Hematopoietic multipotent progenitor cell (in vitro differentiated cells): Measurements from ENCODE around the gene PCNX2. TPM values are rescaled to one million over a fixed set of nuclear protein-coding genes. Genes with fewer than 3 reads are reported as not detected.
A peak's percentile ranks its signal among the peaks of the same experiment; 100 is the strongest.

Experiments used
- DNase-seq, 3 donors: peaks; one replicate each; pipeline ENCODE4 v3.0.0-alpha.2; 2011 to 2015; ENCODE audit warnings: low read depth in 2 of 3, low spot score in 2 of 3
- total RNA-seq: library from RNA; depleted of rRNA; stranded (reverse); fragments of >200 nt; gene quantifications from one replicate; pipeline ENCODE4 v1.2.3, GENCODE V29; 2012

PCNX2 gene
- total RNA-seq, 1 donor: 28.8 TPM

DNA sequence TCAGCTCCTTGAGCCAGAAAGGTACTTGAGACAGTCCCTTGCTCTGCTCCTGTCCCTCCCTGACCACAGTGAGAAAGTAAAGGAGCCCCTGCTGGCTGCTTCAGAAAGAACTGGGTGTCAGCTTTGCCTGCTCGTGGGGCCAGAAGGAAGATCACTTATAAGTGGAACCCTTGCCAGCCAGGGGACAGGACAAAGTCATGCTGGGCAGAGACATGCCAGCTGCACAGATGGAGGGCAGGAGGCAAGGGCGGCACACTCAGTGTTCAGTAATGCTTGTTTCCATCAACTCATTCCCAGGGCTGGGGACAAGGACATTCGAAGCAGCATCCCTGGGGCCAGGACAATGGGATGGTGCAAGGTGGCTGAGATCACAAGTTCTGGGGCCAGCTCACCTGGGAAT lies 303.3 kb downstream of the PCNX2 start:
- DNase-seq: no peak

- no peak for DNase-seq
Observed at GRCh38 chr1:232991238-232991637, 304.3 kb downstream of the PCNX2 start.

GRCh38 chr1:232990176-232991128 lies 305.1 kb downstream of the PCNX2 start:
- DNase-seq: no peak

DNA sequence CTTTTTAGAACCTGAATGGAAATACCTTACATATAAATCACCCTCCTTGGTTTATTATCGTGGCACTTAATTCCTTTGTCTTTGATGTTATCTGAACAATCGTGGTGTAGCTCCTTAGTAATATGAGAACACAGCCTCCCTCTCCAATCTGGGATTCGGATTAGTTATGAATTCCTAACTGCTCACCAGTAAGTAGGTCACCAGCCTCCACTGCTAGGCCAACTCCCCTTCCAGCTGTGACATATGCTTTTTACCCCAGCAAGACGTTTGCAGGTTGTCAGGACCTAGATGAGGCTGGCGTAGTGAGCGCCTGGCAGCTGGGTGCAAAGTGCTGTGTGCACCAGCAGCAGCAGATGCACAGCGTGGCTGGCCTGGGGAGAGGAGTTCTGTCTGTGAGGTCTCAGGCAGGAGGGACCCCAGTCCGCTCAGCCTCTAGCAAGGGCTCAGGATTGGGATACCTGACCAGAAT lies 306.9 kb downstream of the PCNX2 start:
- DNase-seq: no peak

GRCh38 chr1:232987774-232988140 lies 307.8 kb downstream of the PCNX2 start:
- no peak for DNase-seq

- no peak for DNase-seq
Observed at GRCh38 chr1:232987046-232987773, 308.3 kb downstream of the PCNX2 start.

- DNase-seq: no peak
Observed at GRCh38 chr1:232986527-232986922, 309.0 kb downstream of the PCNX2 start.

GRCh38 chr1:232985882-232986526 lies 309.5 kb downstream of the PCNX2 start:
- DNase-seq: no peak

DNA sequence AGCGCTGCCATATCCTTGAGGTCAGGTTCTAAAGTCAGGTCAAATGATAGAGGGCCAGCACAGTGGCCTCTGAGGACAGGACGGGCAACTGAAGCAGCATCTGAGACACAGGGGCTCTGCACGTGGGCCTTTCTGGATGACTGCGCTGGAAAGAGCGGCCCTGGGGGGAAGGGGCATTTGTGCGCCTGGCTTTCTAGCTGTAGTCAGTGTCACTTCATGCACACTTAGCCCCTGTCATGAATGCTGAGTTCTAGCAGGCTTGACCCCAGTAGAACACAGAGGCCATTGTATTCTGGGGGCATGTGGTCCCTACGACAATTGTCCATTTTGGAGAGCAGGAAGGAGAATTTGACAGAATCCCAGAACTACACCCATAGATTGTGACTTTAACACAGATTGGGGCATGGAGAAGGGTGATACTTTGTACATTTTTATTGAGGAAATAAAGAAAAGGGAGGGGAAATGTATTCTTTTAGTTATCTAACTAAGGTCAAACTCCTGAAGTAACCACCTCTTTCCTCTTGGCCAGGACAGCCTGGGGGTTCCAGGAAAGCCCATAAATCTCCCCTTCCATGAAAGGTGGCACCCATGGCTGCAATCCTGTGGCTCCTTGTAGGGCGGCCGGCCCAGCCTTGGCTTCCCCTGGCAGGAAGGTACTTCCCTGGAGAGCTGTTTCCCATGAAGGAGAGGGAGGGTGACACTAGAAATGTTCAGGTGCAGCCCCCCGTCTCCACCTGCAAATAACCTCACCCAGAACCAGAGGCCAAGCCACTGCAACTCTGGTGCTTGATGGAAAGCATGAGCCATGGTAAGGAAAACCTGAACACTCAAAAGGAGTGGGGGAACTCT lies 310.7 kb downstream of the PCNX2 start:
- DNase-seq: no peak

GRCh38 chr1:232983817-232984567 lies 311.5 kb downstream of the PCNX2 start:
- DNase-seq: no peak

DNA sequence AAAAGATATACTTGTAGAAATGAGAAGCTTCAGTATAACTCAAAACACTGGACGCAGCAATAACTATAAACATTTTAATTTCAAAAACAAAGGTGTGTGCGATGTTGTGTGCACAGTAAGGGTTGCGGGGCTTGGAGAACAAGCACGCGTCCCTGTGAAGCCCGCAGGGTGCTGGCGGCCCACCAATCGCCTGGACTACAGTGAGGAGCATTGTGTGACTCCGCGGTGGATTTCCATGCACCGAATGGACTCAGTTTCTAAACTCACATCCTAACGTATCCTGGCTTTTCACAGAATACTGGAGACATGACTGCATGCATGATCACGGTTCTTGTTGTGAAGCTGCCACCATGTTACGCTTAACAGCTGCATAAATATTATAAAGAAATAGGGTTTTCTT lies 312.1 kb downstream of the PCNX2 start:
- DNase-seq: no peak

DNA sequence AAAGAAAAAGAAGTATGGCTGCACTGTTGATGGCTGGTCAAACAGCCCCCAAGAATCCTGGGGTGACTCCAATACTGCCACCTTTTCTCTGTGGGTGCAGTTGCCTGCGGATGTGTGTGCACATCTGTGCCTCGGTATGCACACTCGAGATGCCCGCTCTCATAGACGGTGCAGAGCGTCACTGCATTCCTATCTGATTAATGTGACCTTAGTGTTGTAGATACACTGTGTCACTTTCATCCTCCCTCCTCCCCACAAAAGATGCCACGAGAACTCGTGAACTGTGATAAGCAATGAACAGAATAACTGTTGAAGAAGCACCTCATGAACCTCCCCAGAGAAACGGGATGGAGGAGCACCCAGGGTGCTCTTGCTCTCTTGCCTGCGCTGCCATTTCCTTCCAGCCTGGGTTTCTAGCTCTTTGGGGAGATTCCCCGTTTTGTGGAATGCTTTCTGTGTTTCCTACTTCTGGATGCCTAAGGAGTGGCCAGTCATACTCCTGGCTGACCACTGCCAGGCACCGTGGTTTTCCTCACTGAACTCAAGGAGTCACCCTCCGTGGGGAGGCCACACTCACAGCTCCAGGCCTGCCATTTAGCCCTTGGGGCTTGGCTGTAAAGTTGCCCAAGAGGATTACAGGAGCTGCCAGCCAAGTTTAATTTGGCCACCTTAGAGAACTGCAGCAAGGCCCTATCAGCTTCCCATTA lies 313.1 kb downstream of the PCNX2 start:
- no peak for DNase-seq

DNA sequence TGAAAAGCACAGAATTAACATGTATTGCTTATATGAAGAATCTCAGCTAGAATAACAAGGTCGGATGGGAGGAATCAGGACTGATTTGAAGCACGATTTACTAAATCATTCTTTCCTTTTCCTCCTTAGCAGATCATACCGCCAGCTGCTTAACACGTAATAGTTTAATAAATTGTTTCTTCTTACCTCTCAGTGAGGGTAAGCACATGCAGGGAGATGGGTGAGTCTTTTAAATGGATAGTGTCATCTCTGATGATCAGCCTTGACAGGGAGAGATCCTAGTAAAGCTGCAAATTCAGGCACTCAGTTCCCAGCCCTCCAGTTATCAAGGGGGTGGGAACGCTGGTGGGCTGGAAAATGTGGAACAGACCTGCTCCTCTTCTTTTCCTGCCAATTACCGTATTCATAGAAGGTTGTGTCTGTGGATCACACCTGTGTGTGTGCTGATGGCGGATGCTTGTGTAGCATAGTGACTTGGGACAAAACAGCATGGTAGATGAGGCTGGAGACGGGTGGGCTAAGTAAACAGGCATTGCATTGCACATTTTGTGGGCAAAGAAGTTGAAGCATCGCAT lies 314.5 kb downstream of the PCNX2 start:
- no peak for DNase-seq

DNA sequence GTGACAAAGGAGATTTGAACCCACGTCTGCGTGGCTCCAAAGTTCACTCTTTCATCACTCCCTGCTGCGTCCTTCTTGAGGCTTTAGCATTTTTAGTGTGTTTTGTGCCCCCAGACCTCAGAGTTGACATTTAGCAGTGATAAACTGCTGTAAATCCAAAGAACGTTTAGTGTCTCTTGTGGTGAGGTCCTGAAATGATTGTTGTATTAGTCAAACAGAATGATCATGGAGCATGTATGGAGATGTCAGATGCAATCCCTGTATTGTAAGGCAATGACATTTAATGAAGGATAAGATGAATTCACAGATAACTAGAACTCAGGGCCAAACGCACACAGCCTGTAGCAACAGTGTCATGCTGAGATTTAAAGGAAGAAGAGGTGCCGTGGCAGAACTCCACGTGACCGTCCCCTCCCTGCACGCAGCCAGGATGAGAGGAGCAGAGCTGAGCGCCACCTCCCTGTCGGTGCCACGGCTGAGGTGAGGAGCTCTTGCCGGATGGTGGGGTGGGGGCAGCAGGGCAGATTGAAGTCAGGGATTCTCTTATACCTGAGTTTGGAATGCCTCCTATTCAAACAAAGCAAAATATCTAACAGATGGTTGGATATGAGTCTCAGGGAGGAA lies 315.1 kb downstream of the PCNX2 start:
- no peak for DNase-seq

DNA sequence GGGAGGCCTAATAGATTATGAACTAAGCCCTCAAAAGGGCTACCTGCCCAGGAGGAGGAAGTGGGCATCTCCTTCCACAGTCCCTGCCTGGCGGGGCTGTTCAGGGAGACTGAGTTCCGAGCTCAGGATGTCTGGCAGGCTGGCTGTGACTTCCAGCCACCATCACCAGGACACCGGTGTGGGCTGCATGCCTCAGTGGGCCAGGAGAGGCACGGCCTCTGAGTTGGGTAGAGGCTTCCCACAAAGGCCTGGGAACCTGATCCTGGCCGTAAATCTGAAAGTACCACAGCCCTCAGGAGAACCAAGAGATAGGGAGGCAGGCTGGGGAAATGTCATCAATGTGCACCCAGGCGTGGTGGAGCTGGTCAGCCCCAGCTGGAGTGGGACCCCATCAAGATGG lies 316.0 kb downstream of the PCNX2 start:
- no peak for DNase-seq

DNA sequence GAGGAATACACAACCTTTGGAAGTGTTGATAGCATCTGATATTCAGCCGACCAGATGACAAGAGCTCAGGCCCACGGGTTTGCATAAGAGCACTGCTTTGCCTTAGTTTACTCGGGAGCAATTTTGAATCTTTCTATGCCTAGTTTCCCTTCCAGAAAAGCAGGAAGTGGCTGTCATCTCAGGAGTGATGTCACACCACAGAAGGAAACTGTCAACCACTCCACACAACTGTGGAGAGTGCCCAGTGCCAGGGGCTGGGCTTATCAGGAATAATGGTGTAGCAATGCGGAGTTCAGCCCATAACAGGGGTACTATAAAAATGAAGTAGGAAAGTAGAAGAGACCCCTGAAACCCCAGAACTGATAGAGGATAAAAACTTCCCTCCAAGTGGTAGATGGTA lies 316.7 kb downstream of the PCNX2 start:
- no peak for DNase-seq

DNA sequence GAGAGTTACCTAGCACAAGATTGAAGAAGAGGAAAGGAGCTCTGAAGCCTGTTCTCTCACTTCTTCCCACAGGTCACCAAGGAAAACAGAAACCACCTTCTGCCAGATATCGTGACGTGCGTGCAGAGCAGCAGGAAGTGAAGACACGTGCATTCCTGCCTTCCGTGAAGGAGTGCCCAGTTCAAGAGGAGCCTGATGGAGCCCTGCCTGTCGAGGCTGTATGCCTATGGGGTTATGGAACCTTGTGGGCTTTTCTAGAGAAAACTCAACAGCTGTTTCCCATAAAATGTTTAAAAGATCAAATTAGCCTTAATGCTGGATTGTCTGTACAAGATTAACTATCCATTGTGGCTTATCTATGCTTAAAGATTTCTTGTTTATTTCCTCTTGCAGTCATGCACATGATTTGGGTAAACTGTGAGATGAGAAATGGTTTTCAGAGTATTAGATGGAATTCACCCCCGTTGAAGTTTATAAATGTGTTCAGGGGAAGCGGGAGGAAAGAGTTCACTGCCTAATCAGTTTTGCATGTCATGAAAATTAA lies 317.4 kb downstream of the PCNX2 start:
- DNase-seq: peak in 2 of 3 donors; percentile 65 to 80

DNA sequence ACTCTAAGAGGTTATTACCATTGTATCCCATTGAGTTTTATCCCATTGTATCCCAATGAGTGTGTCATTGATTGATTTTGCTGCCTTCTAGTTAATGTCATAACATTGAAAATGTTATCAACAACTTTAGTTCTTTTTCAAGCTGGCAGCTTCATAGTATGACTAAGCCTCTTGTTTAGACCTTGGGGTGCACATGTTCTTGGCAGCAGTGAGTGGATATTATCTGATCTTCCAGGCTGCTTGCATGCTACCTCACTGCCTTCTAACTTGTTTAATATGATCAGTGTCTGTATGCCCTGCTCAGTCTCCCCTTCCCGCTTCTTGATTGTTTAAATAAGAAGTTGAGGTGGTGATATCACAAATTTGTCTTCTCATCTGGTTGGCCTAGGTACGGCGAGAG lies 320.6 kb downstream of the PCNX2 start:
- DNase-seq: no peak
